22Rv1 (cell line): ENCODE results near the gene TBX10.

ENCODE experiments used
- CTCF ChIP-seq: fragments of 450-650 bp; IDR thresholded peaks from 2 replicates; pipeline ENCODE4 v1.5.1; 2017; ENCODE audit warnings: mild to moderate bottlenecking
- ZFX ChIP-seq: fragments of 450-650 bp; IDR thresholded peaks from 2 replicates; pipeline ENCODE4 v1.6.1; 2017; ENCODE audit warnings: antibody characterized with exemption, borderline replicate concordance

- TF ChIP-seq CTCF (no peak), ZFX (no peak)
These were observed 48.4 kb upstream of the TBX10 start for GRCh38 chr11:67687986-67688385.
